Activated naive CD4-positive, alpha-beta T cell treated with anti-CD3 and anti-CD28 coated beads, Interleukin-2, amount 50 U/mL, for 24 hours (primary cell): Measurements from ENCODE around the gene LRRC27.
"Not testable (repeated sequence)": the region's sequence is repeated elsewhere in the genome, so short reads cannot be mapped to it uniquely, and the experiment has no call there.

ENCODE experiments used
- H3K27ac Mint-ChIP-seq: one replicate; pipeline ENCODE4 v1.8.0; 2021; ENCODE audit warnings: mild to moderate bottlenecking, mixed read lengths
- H3K27me3 Mint-ChIP-seq: one replicate; pipeline ENCODE4 v1.8.0; 2021; ENCODE audit warnings: mixed read lengths
- H3K36me3 Mint-ChIP-seq: one replicate; pipeline ENCODE4 v1.8.0; 2021; ENCODE audit warnings: mixed read lengths
- H3K4me1 Mint-ChIP-seq: one replicate; pipeline ENCODE4 v1.8.0; 2021; ENCODE audit warnings: mixed read lengths
- H3K4me3 Mint-ChIP-seq: one replicate; pipeline ENCODE4 v1.8.0; 2021; ENCODE audit warnings: mild to moderate bottlenecking, mixed read lengths
- H3K9me3 Mint-ChIP-seq: one replicate; pipeline ENCODE4 v1.8.0; 2021; ENCODE audit warnings: mixed read lengths

LRRC27 gene

GRCh38 chr10:132308587-132309470, 23.2 kb upstream of the LRRC27 start:
- Mint-ChIP-seq H3K4me3 (peak overlapping the region; percentile 76), H3K36me3 (no peaks in the 10 kb centered on the region), H3K9me3 (no peaks in the 10 kb centered on the region), H3K27me3 (no peaks in the 10 kb centered on the region), H3K4me1 (peaks cover 16% of the 10 kb centered on the region), H3K27ac (no peak overlapping the region)

GRCh38 chr10:132309471-132309865, 22.5 kb upstream of the LRRC27 start:
- no peak overlapping the region for H3K27ac Mint-ChIP-seq
- H3K4me3 Mint-ChIP-seq = peak overlapping the region; percentile 76
- H3K27me3 Mint-ChIP-seq = no peaks in the 10 kb centered on the region
- no peaks in the 10 kb centered on the region for H3K9me3 Mint-ChIP-seq
- peaks cover 16% of the 10 kb centered on the region for H3K4me1 Mint-ChIP-seq
- H3K36me3 Mint-ChIP-seq = no peaks in the 10 kb centered on the region

- H3K27ac Mint-ChIP-seq = no peak overlapping the region
- H3K27me3 Mint-ChIP-seq = no peaks in the 10 kb centered on the region
- no peak overlapping the region for H3K4me3 Mint-ChIP-seq
- no peaks in the 10 kb centered on the region for H3K9me3 Mint-ChIP-seq
- peaks cover 16% of the 10 kb centered on the region for H3K4me1 Mint-ChIP-seq
- H3K36me3 Mint-ChIP-seq = no peaks in the 10 kb centered on the region
Observed at GRCh38 chr10:132309879-132310591, 22.0 kb upstream of the LRRC27 start.

DNA sequence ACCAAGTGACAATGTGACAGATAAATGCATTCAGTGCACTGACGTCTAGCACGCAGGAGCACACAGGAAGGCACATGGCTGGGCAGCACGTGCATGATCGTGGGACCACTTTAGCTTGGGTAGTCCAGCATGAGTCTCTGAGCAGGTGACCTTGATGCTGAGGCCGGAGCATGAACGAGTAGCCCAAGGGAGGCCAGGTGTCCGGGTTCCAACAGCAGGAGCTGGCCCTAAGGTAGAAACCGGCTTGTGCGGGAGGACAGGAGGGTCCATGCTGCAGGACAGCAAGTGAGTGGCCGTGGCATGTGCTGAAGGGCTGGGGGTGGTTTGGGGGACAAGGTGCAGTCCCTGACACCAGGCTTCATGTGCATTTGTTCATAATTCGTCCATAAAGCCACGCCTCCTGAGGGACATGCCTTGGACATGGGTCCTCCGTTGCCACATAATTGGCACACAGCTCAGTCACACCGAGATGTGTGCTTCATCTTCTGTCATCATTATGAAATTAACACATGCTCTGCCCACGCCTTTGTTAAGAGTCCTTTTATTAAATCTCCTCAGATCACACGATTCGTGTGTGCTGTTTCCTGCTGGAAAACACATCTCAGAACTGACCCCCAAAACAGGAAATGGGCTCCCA, 21.2 kb upstream of the LRRC27 start:
- Mint-ChIP-seq H3K27ac (no peak overlapping the region), H3K4me1 (peaks cover 12% of the 10 kb centered on the region), H3K27me3 (no peaks in the 10 kb centered on the region), H3K9me3 (no peaks in the 10 kb centered on the region), H3K4me3 (no peak overlapping the region), H3K36me3 (no peaks in the 10 kb centered on the region)

DNA sequence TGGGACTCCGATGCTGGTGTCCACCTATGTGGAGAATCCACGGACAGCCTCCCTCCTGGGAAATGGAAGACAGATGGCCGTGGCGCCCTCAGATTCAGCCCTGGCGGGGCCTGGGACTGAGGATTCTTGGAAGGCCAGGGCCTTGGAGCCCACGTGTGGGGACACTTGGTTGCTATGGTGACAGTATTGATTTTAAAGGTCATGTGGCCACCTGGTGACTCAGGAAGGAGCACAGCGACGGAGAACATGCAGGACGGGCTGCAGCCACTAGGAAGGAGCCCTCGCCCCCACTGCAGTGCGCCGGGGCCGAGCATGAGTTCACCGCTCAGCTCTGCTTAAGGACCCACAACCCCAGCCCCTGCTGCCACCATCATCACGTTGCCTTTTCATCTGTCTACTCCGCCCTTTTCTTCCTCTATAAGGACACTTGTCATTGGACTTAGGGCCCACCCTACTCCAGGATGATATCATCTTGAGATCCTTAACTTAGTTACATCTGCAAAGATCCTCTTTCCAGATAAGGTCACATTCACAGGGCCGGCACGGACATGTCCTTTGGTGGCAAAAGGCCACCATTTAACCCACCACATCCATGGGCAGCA, 20.6 kb upstream of the LRRC27 start:
- Mint-ChIP-seq H3K27ac (no peak overlapping the region), H3K9me3 (no peaks in the 10 kb centered on the region), H3K36me3 (no peaks in the 10 kb centered on the region), H3K27me3 (no peaks in the 10 kb centered on the region), H3K4me1 (peaks cover 6% of the 10 kb centered on the region), H3K4me3 (no peak overlapping the region)

- no peaks in the 10 kb centered on the region for H3K4me1 Mint-ChIP-seq
- H3K27me3 Mint-ChIP-seq = no peaks in the 10 kb centered on the region
- H3K9me3 Mint-ChIP-seq = no peaks in the 10 kb centered on the region
- no peak overlapping the region for H3K4me3 Mint-ChIP-seq
- H3K36me3 Mint-ChIP-seq = no peaks in the 10 kb centered on the region
- H3K27ac Mint-ChIP-seq = no peak overlapping the region
Observed at GRCh38 chr10:132313305-132313704, 18.7 kb upstream of the LRRC27 start.

DNA sequence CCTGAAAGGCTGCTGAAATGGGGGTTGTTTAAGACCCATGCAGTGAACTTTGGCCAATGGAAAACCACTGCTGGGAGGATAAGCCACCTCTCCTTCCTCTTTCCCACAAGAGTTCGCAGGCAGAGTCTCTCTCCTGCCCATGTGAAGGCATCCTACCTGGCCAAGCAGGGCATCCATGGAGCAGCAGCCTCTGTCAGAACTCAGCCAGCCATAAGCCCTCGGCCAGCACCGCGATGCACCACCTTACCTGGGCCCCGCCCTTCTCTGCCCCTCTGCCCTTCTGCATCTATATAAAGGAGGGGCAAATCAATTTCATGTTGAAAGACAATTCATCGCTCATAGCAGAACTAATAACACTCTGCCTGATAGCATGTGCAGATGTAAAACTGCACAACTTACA, 18.1 kb upstream of the LRRC27 start:
- Mint-ChIP-seq H3K27ac (peak overlapping the region; percentile 30), H3K36me3 (no peaks in the 10 kb centered on the region), H3K4me1 (no peaks in the 10 kb centered on the region), H3K4me3 (no peak overlapping the region), H3K27me3 (no peaks in the 10 kb centered on the region), H3K9me3 (no peaks in the 10 kb centered on the region)

- no peaks in the 10 kb centered on the region for H3K9me3 Mint-ChIP-seq
- peak overlapping the region; percentile 30 for H3K27ac Mint-ChIP-seq
- no peaks in the 10 kb centered on the region for H3K4me1 Mint-ChIP-seq
- no peak overlapping the region for H3K4me3 Mint-ChIP-seq
- H3K36me3 Mint-ChIP-seq = no peaks in the 10 kb centered on the region
- no peaks in the 10 kb centered on the region for H3K27me3 Mint-ChIP-seq
Observed at GRCh38 chr10:132314336-132314735, 17.7 kb upstream of the LRRC27 start.

DNA sequence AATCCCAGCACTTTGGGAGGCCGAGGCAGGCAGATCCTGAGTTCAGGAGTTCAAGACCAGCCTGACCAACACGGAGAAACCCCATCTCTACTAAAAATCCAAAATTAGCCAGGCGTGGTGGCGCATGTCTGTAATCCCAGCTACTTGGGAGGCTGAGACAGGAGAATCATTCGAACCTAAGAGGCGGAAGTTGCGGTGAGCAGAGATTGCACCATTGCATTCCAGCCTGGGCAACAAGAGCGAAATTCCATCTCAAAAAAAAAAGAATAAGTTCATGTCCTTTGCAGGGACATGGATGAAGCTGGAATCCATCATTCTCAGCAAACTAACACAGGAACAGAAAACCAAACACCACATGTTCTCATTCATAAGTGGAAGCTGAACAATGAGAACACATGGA, 17.1 kb upstream of the LRRC27 start:
- not testable (repeated sequence) for H3K4me3 Mint-ChIP-seq, H3K36me3 Mint-ChIP-seq, H3K9me3 Mint-ChIP-seq, H3K4me1 Mint-ChIP-seq, H3K27me3 Mint-ChIP-seq, H3K27ac Mint-ChIP-seq

DNA sequence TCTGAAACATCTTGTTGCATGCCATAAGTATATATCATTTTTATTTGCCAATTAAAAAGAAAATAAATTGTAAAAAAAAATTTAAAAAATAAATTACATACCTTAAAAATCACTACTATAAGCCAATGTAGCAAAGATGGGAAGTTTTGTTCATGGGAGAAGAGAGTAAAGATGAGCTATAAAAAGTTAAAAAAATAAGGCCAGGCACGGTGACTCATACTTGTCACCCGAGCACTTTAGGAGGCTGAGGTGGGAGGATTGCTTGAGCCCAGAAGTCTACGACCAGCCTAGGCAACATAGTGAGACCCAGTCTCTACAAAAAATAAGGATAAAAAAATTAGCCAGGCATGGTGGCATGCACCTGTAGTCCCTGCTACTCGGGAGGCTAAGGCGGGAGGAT, 15.9 kb upstream of the LRRC27 start:
- no peaks in the 10 kb centered on the region for H3K27me3 Mint-ChIP-seq
- peaks cover 7% of the 10 kb centered on the region for H3K4me1 Mint-ChIP-seq
- H3K4me3 Mint-ChIP-seq = no peak overlapping the region
- H3K9me3 Mint-ChIP-seq = no peaks in the 10 kb centered on the region
- H3K27ac Mint-ChIP-seq = no peak overlapping the region
- H3K36me3 Mint-ChIP-seq = no peaks in the 10 kb centered on the region

- H3K27ac Mint-ChIP-seq, H3K9me3 Mint-ChIP-seq, H3K27me3 Mint-ChIP-seq, H3K36me3 Mint-ChIP-seq, H3K4me1 Mint-ChIP-seq, H3K4me3 Mint-ChIP-seq: not testable (repeated sequence)
Observed at GRCh38 chr10:132317477-132317876, 14.5 kb upstream of the LRRC27 start.

GRCh38 chr10:132319853-132320653, 11.9 kb upstream of the LRRC27 start:
- Mint-ChIP-seq H3K27ac (no peak overlapping the region), H3K4me1 (peaks cover 13% of the 10 kb centered on the region), H3K4me3 (no peak overlapping the region), H3K36me3 (peaks cover 2% of the 10 kb centered on the region), H3K27me3 (no peaks in the 10 kb centered on the region), H3K9me3 (no peaks in the 10 kb centered on the region)

- Mint-ChIP-seq H3K36me3 (peaks cover 2% of the 10 kb centered on the region), H3K9me3 (no peaks in the 10 kb centered on the region), H3K4me3 (no peak overlapping the region), H3K27me3 (no peaks in the 10 kb centered on the region), H3K4me1 (peaks cover 16% of the 10 kb centered on the region), H3K27ac (no peak overlapping the region)
Observed at GRCh38 chr10:132320654-132321469, 11.1 kb upstream of the LRRC27 start.

GRCh38 chr10:132321726-132322125, 10.3 kb upstream of the LRRC27 start:
- Mint-ChIP-seq H3K4me3 (no peak overlapping the region), H3K27me3 (no peaks in the 10 kb centered on the region), H3K9me3 (no peaks in the 10 kb centered on the region), H3K4me1 (peaks cover 24% of the 10 kb centered on the region), H3K36me3 (peaks cover 2% of the 10 kb centered on the region), H3K27ac (no peak overlapping the region)
